ENCODE measurements around the gene SLX4IP.

SLX4IP gene

GRCh38 chr20:10669843-10670446, 234.8 kb downstream of the SLX4IP start:
- no peak for DNase-seq

- no peak for DNase-seq
These were observed 235.6 kb downstream of the SLX4IP start for GRCh38 chr20:10670501-10671220.

- DNase-seq: peak; percentile 9
These were observed 236.3 kb downstream of the SLX4IP start for GRCh38 chr20:10671221-10671918.

DNA sequence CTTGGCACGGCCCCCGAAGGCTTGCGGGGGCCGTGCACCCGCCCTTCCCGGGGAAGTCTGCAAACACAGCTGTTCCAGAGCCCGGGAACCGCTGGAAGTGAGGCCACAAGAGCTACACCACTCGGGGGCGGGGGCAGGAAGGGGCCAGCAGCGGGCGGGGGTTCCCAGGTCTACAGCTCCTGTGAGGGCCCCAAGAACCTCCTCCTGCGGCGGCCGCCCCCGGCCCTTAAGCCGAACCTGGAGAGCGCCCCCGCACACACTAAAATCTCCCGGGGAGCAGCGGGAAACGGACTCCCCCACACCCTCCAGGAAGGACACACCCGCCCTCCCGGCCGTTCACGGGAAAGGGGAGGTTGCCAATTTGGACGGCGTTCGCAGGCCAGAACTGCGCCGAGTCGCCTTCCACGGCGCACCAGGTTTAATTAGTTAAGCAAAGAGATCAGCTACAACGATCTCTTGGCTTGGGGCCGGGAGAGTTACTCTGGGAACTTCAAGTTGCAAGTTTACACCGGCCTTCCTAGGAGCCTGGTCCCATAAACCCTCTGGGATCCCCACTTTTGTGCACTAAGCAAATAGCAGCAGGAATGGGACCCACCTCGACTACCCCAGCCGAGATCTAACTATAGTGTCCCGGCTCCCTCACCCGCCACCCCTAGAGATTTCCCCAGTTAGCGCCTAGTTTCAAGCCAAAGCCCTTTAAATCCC, 237.0 kb downstream of the SLX4IP start:
- no peak for DNase-seq

- DNase-seq: peak; percentile 4
These were observed 237.6 kb downstream of the SLX4IP start for GRCh38 chr20:10672624-10673127.

- DNase-seq: no peak
These were observed 238.2 kb downstream of the SLX4IP start for GRCh38 chr20:10673176-10673841.

GRCh38 chr20:10673842-10674683, 239.0 kb downstream of the SLX4IP start, which contains the start of gene JAG1:
TSS of gene JAG1 (minus strand) at chr20:10673999. CDS start at chr20:10673530, 469 bp downstream.
- peak; percentile 41 for DNase-seq

GRCh38 chr20:10674684-10675449, 239.8 kb downstream of the SLX4IP start:
- peak; percentile 12 for DNase-seq

GRCh38 chr20:10675450-10675848, 240.3 kb downstream of the SLX4IP start:
- DNase-seq: no peak

DNA sequence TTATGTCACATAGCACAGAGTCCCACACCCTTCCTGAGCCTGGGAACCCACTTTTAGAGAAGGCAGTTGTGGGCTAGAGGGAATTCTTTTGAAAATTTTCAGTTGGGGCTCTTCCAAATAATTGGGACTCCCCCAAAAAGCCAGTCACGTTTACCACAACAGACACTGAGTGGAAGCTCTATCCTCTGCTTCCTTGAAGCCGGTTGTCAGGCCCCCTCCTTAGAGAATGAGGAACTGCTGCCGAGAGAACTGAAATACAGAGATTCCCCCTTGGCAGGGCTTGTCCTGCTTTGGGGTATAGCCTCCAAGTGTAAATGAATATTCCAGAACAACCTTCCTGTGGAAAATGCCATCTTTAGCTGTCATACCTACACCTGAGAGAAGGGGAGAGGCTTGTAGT, 241.4 kb downstream of the SLX4IP start:
- DNase-seq: no peak

All from CD4-positive, alpha-beta T cell treated with Interleukin-17A for 4 hours (primary cell).